Stimulated activated CD8-positive, alpha-beta memory T cell treated with anti-CD3 and anti-CD28 coated beads, Interleukin-4, amount 100 ng/mL, for 24 hours (primary cell): ENCODE results near the gene SETDB1.

Source experiments
- DNase-seq: peaks from one replicate; pipeline ENCODE4 v3.0.0-alpha.2; 2020; ENCODE audit warnings: low read depth

SETDB1 gene

DNA sequence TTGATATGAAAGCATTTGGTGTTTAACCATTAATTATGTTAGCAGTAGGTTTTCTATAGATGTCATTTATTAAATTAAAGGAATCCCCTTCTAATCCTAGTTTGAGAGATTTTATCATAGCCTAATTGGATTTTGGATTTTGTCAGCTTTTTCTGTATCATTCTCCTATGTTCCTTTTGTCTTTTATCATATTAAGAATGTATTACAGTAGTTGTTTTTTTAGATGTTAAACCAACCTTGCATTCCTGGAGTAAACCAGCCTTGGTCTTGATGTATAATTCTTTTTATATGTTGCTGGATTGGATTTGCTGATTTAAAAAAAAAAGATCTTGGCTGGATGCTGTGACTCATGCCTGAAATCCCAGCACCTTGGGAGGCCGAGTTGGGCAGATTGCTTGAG lies 5.6 kb downstream of the SETDB1 start:
- DNase-seq, result no peak

DNA sequence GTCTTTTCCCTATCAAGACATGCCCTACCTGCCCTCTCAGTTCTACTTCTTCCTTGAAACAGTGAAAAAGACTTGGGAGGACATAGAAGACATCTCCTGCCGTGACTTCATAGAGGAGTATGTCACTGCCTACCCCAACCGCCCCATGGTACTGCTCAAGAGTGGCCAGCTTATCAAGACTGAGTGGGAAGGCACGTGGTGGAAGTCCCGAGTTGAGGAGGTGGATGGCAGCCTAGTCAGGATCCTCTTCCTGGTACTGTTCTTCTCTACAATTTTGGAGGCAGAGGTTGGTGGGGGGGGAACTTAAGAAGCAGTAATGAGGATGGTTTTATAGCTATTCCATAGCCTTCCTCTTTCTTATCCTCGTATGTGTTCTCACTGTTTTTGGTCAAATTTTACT lies 18.7 kb downstream of the SETDB1 start:
- DNase-seq, result no peak

DNA sequence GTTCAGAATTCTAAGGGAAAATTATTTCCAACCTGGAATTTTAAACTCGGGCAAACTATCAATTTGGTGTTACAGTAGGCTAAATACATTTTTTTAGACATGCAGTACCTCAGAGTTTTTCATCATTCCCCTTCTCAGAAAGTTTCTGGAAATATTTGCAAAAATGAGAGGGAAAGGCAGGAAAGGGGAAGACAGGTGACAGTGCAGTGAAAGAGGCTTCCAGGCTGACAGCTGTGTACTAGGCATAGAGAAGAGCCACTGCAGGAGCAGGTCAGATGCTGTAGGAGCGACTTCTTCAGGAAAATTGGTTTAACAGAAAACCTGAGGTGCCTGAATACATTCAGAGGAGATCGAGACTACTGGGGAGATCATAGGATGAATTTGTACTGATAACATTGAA lies 28.5 kb downstream of the SETDB1 start:
- DNase-seq, result no peak

DNA sequence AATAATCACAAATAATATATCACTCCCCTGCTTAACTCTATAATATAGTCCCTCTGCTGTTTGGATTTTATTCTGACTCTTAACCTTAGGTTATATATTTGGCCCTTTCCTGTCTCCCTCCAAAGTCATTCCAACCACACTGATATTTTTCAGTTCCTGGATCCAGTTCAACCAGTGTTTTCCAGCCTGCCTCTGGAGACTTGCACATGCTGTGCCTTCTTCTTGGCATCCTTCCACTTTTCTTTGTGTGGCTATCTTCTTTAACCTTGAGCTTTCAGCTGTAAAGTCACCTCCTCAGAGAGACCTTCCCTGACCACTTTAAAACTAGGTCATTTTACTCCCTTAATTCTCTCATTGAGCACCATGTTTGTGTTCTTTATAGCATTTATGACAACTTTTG lies 29.1 kb downstream of the SETDB1 start:
- DNase-seq, result no peak

DNA sequence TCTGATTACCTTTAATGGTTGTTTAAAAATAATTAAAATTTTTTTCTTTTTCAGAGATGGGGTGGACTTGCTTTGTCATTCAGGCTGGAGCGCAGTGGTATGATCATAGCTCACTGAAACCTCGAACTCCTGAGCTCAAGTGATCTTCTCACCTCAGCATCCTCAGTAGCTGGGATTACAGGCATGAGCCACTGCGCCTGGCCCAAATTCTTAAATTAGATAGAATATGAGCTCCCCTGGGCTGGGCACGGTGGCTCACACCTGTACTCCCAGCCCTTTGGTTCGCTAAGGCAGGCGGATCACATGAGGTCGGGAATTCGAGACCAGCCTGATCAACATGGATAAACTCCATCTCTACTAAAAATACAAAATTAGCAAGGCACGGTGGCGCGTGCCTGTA lies 31.5 kb downstream of the SETDB1 start:
- DNase-seq, result no peak

DNA sequence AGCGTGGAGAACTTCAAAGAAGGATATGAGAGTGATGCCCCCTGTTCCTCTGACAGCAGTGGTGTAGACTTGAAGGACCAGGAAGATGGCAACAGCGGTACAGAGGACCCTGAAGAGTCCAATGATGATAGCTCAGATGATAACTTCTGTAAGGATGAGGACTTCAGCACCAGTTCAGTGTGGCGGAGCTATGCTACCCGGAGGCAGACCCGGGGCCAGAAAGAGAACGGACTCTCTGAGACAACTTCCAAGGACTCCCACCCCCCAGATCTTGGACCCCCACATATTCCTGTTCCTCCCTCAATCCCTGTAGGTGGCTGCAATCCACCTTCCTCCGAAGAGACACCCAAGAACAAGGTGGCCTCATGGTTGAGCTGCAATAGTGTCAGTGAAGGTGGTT lies 34.5 kb downstream of the SETDB1 start:
- no peak for DNase-seq

DNA sequence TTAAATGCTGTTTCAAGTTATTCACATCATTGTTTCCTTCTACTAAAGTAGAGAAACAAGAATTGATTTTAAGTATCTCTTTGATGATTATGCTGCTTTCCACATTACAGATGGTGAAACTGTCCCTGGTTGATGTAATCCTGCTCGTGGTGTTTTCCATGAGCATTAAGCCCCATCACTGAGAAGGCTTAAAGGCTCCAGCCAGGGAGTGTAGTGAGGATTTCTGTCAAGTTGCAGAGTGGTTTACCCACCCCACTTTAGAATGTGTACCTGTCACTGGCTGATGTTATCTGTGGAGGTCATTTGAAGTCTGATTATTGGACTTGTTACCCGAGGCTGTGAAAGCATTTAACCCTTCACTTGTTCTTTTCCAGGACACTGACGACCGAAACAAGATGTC lies 35.6 kb downstream of the SETDB1 start:
- no peak for DNase-seq

DNA sequence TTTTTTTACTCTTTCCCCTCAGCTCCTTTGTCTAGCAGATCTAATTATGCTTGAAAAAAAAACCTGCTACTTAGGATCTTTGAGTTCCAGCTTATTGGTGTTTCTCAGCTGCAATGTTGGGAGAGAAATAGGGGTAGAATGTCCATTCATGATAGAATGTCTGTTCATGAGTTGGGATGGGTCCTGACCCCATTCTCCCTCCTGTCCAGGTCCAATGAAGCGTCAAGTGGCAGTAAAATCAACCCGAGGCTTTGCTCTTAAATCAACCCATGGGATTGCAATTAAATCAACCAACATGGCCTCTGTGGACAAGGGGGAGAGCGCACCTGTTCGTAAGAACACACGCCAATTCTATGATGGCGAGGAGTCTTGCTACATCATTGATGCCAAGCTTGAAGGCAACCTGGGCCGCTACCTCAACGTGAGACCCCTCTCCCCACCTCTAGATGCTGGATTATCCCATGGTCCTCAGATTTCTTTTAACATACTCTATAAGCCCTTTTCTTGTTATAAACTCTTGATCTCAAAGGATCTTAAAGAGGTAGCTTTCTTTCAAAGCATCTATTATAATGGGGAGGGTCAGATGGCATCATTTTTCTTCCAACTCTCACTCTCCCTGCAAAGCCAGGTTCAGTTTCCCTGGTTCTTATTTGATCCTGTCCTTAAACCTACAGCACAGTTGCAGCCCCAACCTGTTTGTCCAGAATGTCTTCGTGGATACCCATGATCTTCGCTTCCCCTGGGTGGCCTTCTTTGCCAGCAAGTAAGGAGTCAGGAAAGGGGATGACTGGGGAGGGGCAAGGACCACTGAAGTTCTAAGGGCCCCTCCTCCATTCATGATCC lies 37.4 kb downstream of the SETDB1 start:
- no peak for DNase-seq

DNA sequence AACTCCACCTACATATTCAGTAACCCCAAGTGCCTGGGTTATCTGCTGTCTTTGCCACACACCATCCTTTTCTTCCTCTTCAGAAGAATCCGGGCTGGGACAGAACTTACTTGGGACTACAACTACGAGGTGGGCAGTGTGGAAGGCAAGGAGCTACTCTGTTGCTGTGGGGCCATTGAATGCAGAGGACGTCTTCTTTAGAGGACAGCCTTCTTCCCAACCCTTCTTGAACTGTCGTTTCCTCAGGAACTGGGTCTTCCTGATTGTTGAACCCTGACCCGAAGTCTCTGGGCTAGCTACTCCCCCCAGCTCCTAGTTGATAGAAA lies 38.0 kb downstream of the SETDB1 start:
- DNase-seq, result no peak

DNA sequence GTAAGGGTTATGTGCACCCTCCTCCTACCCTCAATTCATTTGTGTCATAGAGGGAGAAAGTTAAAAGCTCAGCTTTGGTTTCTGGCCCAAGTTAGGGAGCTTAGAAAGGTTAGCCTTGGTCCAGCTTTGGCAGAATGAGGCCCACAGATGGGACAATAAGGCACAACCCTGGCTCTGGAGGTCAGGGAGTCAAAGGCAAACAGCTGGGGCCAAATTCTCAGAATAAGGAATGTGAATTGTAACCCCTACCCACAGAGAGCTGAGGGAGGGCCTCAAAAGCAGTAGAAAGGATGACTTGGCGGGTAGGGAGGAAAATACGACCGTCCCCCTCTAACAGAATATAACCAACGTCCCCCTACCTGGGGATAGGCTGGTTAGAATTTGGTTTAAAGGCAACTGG lies 39.4 kb downstream of the SETDB1 start:
- no peak for DNase-seq

DNA sequence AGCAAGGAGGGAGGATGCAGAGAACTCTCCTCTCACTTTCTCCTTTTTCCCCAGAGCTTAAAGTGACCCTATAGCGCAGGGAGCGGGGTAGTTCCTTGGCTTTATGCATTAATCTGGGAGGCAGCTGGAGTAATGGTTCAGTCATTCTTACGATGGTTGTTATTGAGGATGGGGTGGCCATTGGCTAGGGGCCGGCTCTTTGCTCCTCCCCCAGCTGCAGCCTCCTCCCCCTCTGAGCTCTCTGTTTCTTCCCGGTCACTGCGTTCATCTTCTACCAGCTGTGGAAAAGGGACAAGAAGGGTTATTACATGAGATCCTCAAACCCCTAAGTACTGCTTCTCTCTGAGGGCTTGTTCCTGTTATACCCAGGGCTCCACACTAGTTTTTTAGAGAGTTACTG lies 39.8 kb downstream of the SETDB1 start:
- DNase-seq, result no peak

DNA sequence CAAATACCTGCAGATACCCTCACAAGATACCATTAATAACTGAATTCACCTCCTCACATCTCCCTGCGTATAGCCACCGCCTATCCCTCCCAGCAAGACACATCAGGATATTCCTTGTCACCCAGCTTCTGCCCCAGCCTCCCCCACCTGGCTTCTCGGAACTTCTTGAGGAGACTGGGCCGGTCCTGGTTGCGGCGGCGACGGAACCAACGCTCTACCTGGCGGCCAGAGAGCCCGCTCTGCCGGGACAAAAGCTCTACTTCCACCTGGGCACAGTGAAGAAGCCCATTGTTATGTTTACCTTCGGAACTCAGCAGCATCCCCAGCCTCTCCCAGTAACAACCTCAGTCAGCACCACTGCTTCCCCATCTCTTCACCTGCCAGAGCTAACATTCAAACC lies 41.8 kb downstream of the SETDB1 start:
- DNase-seq, result no peak

DNA sequence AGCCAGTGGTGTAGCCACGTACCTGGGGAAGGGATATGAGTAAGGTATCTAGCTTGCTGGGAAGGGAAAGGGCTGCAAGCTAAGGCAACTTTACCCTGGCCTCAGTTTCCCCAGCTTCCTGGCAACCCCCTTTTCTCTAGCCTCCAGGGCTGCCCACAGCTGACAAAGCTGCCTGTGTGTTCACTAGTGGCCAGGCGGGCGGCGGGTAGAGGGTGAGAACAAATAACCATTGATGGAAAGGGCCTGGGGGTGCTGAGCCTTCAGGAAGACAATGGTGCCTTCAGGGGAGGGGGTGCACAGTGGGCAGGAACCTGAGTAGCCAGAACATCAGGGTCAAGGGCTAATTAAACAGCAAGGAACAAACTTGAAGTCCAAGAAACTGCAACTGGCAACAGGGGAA lies 42.3 kb downstream of the SETDB1 start:
- no peak for DNase-seq

DNA sequence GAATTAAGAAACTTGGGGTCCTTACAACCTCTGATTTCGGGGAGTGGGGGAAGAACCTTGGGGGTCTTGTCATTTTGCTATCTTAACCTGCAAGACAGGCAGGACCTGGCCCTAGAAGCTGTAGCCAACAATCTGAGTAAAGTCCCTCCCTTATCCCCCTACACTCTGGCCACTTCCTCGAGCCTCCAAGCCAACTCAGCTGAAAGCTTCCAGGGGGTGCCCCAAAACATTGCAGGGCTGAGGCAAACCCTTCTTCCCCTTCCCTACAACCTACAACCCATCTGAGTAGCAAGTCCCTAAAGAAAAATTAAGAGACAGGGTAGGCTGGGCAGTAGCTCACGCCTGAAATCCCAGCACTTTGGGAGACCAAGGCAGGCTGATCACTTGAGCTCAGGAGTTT lies 43.5 kb downstream of the SETDB1 start:
- no peak for DNase-seq

DNA sequence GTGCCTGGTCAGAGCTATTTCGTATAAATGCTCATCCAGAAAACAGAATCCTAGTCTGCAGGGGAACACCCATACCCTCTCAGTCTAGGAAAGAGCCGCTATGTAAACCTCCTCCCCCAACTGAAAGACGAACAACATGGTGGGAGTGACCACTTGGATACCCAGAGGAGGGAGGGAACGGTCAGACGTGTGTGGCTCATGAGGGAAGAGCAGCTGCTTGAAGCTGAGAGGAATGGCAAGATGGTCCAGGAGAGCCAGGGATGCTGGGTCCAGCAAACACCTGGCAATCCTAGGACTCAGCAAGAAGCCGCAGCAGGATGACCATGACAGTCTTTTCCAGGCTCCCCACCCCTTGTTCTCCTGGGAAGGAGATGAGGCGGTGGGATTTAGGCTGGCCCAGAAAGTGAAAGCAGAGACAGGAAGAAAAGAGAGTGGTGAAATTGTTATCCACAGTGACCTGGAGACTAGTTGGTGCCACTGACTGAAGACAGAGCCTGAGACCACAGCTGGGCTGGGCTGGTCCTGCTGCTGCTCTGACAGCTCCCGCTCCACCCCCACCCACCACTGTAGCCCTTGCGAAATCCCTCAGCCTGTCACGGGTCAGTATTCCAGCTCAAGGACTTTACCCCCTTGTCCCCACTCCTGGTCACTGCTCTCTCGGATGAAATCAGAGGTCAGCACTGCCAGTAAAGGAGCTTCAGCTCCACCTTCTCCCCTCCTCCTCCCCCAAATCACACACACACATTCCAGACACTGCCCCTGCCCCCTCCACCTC lies 44.8 kb downstream of the SETDB1 start:
- no peak for DNase-seq

DNA sequence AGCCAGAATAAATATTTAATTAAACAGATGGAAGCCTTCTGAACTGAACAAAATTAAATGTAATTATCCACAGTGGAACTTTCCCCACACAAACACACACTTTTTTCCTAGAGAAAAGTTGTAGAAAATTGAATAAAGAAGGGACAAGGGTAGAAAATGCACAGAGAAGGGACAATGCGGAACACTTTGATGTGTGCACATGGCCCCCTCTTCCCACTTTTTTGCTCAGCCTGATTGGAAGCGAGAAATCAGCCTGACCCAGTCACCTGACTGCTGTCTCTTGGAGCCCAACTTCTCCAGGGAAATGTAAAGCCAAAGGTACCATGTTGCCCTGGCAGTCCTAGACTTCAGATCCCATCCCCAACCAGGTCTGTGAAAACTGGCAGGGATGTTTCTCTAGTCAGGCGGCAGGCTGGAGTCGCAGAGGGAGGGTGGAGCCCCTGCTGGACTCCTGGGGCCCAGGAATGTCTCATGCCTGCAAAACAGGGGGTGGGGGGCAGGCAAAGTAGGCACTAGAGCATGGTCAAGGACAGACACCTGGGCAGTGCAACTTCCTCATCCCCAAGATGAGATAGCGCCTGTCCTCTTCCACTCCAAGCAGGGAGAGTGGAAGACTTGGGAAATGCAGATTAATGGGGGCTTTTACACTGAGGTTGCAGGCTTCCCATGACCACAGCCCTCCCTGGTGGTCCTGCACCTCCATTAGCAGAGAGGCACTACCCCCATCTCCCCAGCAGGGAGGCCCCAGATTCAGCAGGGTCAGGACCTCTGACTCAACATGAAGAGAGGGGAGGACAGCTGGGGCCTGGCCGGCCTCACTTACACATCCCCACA lies 45.6 kb downstream of the SETDB1 start:
- no peak for DNase-seq

DNA sequence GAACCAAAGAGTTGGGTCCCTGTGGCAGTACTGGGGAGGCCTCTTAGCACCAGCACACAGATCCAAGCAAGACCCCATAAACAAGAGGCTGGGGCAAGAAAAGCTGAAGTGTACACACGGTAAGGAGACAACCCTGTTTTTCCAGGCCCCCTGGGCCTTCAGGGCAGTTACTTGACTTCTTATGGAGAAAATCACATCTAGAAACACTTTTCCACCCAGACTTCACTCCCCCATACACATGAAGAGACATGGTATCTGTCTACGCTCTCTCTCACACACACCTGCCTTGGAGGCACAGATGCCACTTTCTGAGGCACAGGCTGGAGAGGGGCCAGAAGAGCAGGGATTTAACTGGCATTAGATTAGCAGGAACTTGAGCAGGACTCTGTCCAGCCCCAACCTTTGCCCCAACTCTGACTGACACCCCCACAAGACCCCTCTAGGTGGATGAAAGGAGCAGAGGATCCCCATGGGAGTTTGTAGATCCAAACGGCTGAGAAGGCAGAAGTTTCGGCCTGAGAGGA lies 46.3 kb downstream of the SETDB1 start:
- DNase-seq, result no peak

DNA sequence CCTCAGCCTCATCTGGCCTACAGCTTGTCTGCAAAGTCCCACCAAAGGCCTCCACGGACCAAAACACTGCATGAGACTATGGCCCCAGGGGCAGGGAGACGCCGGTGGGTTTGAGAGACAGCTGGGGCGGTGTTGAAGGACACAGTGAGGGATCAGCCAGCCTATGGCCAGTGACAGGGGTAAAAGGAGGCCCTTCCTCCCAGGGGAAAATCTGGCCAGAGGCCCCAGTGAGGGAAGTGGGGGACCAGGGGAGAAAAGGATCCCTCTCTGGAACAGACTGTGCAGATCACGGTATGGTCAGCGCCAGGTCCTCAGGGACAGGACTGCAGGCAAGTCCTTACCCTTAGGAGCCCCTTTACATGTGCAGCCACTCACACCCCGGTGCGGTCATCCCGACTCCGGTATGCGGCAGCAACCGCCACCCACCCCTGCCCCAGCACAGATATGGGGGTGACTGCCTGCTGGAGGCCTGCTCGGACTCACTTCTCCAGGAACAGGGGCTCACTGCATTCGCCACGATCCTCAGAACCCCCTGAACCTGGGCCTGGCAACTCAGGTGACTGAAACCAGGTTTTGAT lies 47.2 kb downstream of the SETDB1 start:
- peak; percentile 10 for DNase-seq

DNA sequence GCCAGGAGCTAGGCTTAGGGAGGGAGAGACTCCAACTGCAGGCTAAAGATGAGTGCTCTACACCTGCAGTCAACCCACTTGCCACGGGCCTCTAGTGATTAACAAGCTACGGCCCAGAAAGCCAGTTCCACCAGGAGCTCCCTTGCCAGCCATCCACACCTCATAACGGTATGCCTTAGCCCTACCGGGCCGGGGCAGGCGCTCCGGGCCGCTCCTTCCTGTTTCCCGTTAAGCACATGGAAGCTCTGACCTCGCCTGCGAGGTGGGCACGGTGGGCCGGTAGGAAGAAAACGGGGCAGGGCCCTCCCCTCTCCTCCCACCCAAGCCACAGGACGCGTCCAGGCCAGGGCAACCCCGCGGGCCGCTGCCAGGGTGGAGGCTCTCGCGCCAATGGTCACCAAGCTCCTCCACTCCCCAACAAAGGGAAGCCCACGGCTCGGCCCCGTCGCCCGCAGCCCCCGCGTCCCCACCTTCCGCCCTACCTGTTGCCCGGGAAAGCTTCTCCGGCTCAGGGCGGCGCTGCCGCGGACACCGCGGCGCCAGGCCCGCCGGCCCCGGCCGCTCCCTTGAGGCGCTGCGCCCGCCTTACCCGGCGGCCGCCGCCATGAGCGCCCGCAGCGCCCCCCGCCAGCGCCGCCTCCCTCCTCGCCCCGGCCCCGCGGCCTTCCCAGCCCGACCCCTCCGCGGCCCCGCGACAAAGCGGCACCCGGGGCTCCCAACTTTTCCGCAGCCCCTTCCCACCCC lies 47.8 kb downstream of the SETDB1 start:
- DNase-seq, result peak; percentile 19

DNA sequence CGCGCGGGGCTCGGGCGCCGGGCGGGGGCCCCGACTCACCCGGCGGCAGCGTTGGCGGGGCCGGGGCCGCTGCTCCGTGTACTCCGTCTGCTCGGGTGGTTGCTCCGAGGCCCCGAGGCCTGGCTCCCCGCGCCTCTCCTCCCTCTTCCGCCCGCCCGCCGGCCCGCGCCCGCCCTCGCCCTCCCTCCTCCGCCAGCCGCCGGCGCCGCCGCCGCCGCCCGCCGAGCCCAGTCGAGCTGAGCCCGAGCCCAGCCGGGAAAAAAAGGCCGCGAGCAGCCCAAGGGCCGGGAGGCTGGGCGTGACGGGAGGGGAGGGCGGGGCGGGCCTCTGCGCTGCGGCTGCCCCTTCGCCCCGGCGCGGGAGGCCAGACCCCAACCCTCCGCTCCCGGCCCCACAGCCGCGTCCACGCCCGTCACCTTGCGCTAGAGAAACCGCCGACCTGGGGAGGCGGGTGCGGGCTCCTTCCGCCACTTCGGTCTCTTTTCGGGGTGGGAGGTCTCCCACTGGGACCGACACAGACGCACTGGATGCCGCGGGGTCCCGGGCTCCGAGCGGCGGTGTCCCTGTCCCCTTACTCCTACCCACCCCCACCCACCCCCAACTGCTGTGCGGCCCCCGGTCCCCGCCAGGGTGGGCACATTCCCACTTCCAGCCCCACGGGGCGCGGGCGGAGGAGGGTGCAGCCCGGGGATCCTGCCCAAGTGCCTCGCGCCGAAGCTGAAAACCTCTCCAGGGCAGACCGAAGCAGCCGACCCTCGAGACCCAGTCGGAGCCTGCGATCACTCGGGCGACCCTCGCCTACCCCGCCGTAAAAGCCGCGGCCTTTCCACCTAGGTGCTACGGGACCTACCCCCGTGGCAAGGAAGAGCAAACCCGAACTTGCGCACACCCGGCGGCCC lies 48.7 kb downstream of the SETDB1 start, which contains the start of gene CERS2:
CERS2 (minus strand) TSS at position 256 of the 899 bp plus-strand sequence. CDS start 5,745 bp downstream, outside the sequence.
- peak; percentile 58 for DNase-seq
